Left lung (tissue), 10 donors: ENCODE results near the gene ZNF606. TPM values are rescaled to one million over a fixed set of nuclear protein-coding genes. Genes with fewer than 3 reads are reported as not detected.

Experiments used
- ATAC-seq: fragments of 200-7000 bp; cut with Tn5 transposase; one replicate; pipeline ENCODE4 v1.9.1; 2020; ENCODE audit warnings: moderate library complexity
- DNase-seq, 4 donors: peaks; one replicate each; pipeline ENCODE4 v3.0.0-alpha.2; 2013 to 2020
- H3K27ac ChIP-seq, 2 donors: fragments of 200-600 bp; sonication (generic) in 1 of 2; one replicate each; pipeline versions ENCODE4 v1.5.0 to v1.8.0; 2020 to 2021
- H3K27me3 ChIP-seq, 2 donors: fragments of 200-600 bp; sonication (generic) in 1 of 2; one replicate each; pipeline versions ENCODE4 v1.5.0 to v1.8.0; 2020 to 2021
- H3K36me3 ChIP-seq, 2 donors: fragments of 200-600 bp; sonication (generic) in 1 of 2; one replicate each; pipeline versions ENCODE4 v1.5.0 to v1.8.0; 2020 to 2021
- H3K4me1 ChIP-seq, 2 donors: fragments of 200-600 bp; one replicate each; pipeline ENCODE4 v1.8.0; 2021
- H3K4me3 ChIP-seq, 2 donors: fragments of 200-600 bp; sonication (generic) in 1 of 2; one replicate each; pipeline versions ENCODE4 v1.5.0 to v1.8.0; 2020 to 2021; ENCODE audit warnings: mild to moderate bottlenecking in 1 of 2
- H3K9me3 ChIP-seq, 2 donors: fragments of 200-600 bp; sonication (generic) in 1 of 2; one replicate each; pipeline versions ENCODE4 v1.5.0 to v1.8.0; 2020 to 2021
- CTCF ChIP-seq, 2 donors: fragments of 200-600 bp; sonication (generic) in 1 of 2; IDR thresholded peaks; one replicate each; pipeline versions ENCODE4 v1.5.0 to v1.8.0; 2021; ENCODE audit warnings: antibody characterized with exemption in 2 of 2
- intact Hi-C, 2 donors: fragments of 100-400 bp; cut with DNase I; formaldehyde crosslinking; loops; one replicate each; pipeline versions ENCODE4 v1.11.2 to v1.14.2; 2022
- polyA plus RNA-seq, 6 donors: library from polyadenylated mRNA; unstranded; fragments of 120-200 nt; gene quantifications; one replicate each; pipeline ENCODE4 v1.2.1, GENCODE V29; 2013; ENCODE audit not compliant: insufficient read length in 6 of 6
- total RNA-seq, 2 donors: library from RNA; stranded (reverse); fragmentation: NEBNext Ultra II Directional; extraction: Animal tissue kit (Norgen Biotek cat#: 25700); gene quantifications; one replicate each; pipeline ENCODE4 v1.2.1, GENCODE V29; 2021
- donor health status: DM: no; HTN: yes; CAD: no.
- donor health status: DM: no; HTN: no; CAD: no.

ZNF606 gene
- total and polyA plus RNA-seq, 8 donors = 11.4 to 34.6 (median 30.0) TPM

GRCh38 chr19:58007285-58007684 is 4.7 kb upstream of the ZNF606 start:
- Histone ChIP-seq H3K36me3 (peaks cover 0 to 35% of the 10 kb centered on the region in 2 donors), H3K27me3 (peaks cover 0 to 3% of the 10 kb centered on the region in 2 donors), H3K27ac (no peak overlapping the region), H3K4me1 (peaks cover 0 to 17% of the 10 kb centered on the region in 2 donors), H3K4me3 (no peak overlapping the region), H3K9me3 (peaks cover 0 to 84% of the 10 kb centered on the region in 2 donors)
- intact Hi-C loops = no loop called here
- TF ChIP-seq CTCF (IDR thresholded peaks at IDR 0.05) = no peak
- DNase-seq = no peak
- no peak for ATAC-seq

GRCh38 chr19:58003174-58003828 is 681 bp upstream of the ZNF606 start:
- intact Hi-C loops = no loop called here
- peak; percentile 19 for ATAC-seq

GRCh38 chr19:58001895-58002369 is 688 bp downstream of the ZNF606 start:
- intact Hi-C loops = no loop called here
- Histone ChIP-seq H3K9me3 (peaks cover 0 to 75% of the 10 kb centered on the region in 2 donors), H3K4me3 (peak overlapping the region; percentile 67 to 89), H3K27me3 (no peaks in the 10 kb centered on the region), H3K36me3 (peaks cover 0 to 67% of the 10 kb centered on the region in 2 donors), H3K27ac (peak overlapping the region; percentile 86 to 91), H3K4me1 (peaks cover 0 to 31% of the 10 kb centered on the region in 2 donors)
- peak; percentile 28 for ATAC-seq
- DNase-seq = peak in 1 of 4 donors; percentile 36
- no peak for TF ChIP-seq CTCF (IDR thresholded peaks at IDR 0.05)

More at GRCh38 chr19:58003174-58003828, 681 bp upstream of the ZNF606 start:
- H3K36me3 ChIP-seq = peaks cover 0 to 59% of the 10 kb centered on the region in 2 donors
- TF ChIP-seq CTCF (IDR thresholded peaks at IDR 0.05) = no peak
- H3K4me1 ChIP-seq = peaks cover 0 to 31% of the 10 kb centered on the region in 2 donors
- peaks cover 0 to 74% of the 10 kb centered on the region in 2 donors for H3K9me3 ChIP-seq
- no peaks in the 10 kb centered on the region for H3K27me3 ChIP-seq
- peak in 1 of 4 donors; percentile 23 for DNase-seq
- H3K4me3 ChIP-seq = peak overlapping the region; percentile 67 to 89
- H3K27ac ChIP-seq = peak overlapping the region; percentile 86 to 91

- Histone ChIP-seq H3K36me3 (peaks cover 0 to 67% of the 10 kb centered on the region in 2 donors), H3K4me3 (no peak overlapping the region), H3K27ac (no peak overlapping the region), H3K4me1 (peaks cover 0 to 31% of the 10 kb centered on the region in 2 donors), H3K9me3 (peaks cover 0 to 76% of the 10 kb centered on the region in 2 donors), H3K27me3 (no peaks in the 10 kb centered on the region)
- intact Hi-C loops = no loop called here
- ATAC-seq (no peak), DNase-seq (no peak)
- no peak for TF ChIP-seq CTCF (IDR thresholded peaks at IDR 0.05)
These were observed 1.9 kb downstream of the ZNF606 start for GRCh38 chr19:58000677-58001076.

GRCh38 chr19:57992841-57993240 is 9.8 kb downstream of the ZNF606 start:
- Histone ChIP-seq H3K27me3 (no peaks in the 10 kb centered on the region), H3K9me3 (peaks cover 15 to 96% of the 10 kb centered on the region in 2 donors), H3K4me1 (no peaks in the 10 kb centered on the region), H3K27ac (no peak overlapping the region), H3K4me3 (no peak overlapping the region), H3K36me3 (peaks cover 0 to 94% of the 10 kb centered on the region in 2 donors)
- intact Hi-C loops = no loop called here
- no peak for TF ChIP-seq CTCF (IDR thresholded peaks at IDR 0.05)
- no peak for DNase-seq
- no peak for ATAC-seq
